Measurements from ENCODE around the gene FLG2. TPM values are rescaled to one million over a fixed set of nuclear protein-coding genes. Genes with fewer than 3 reads are reported as not detected.

FLG2 gene
- total RNA-seq, 1 experiment from 2014 or later: not detected

- intact Hi-C loops (cut with micrococcal nuclease): no loop called here
- Mint-ChIP-seq H3K4me1 (ENCODE audit: insufficient read depth, unreplicated experiment) (no peaks in the 10 kb centered on the region), H3K27ac (ENCODE audit: low read depth, unreplicated experiment) (no peak overlapping the region), H3K9me3 (ENCODE audit: unreplicated experiment) (no peaks in the 10 kb centered on the region), H3K4me3 (ENCODE audit: unreplicated experiment) (no peak overlapping the region), H3K27me3 (ENCODE audit: insufficient read depth, unreplicated experiment) (peaks cover 86% of the 10 kb centered on the region), H3K36me3 (ENCODE audit: insufficient read depth, unreplicated experiment) (no peaks in the 10 kb centered on the region)
- ChIA-PET POLR2A (interaction anchor here (0.7 kb wide), 1 partner anchor 20 kb away, joined by 4 read pairs; no protein-coding TSS in a partner anchor), CTCF (no interaction called here)
- BruUV-seq (replicated peaks): no TSS peak
- DNase-seq (ENCODE audit: unreplicated experiment): no peak
- TF ChIP-seq CTCF (IDR thresholded peaks at IDR 0.05; ENCODE audit: unreplicated experiment): no peak
Measured at GRCh38 chr1:152380932-152381331, 21.1 kb upstream of the FLG2 start.

- Mint-ChIP-seq H3K36me3 (ENCODE audit: insufficient read depth, unreplicated experiment) (no peaks in the 10 kb centered on the region), H3K4me3 (ENCODE audit: unreplicated experiment) (no peak overlapping the region), H3K4me1 (ENCODE audit: insufficient read depth, unreplicated experiment) (no peaks in the 10 kb centered on the region), H3K9me3 (ENCODE audit: unreplicated experiment) (no peaks in the 10 kb centered on the region), H3K27ac (ENCODE audit: low read depth, unreplicated experiment) (no peak overlapping the region), H3K27me3 (ENCODE audit: insufficient read depth, unreplicated experiment) (peaks cover 43% of the 10 kb centered on the region)
- ChIA-PET POLR2A (interaction anchor here (0.6 kb wide), 2 partner anchors 182 to 673 kb away, joined by 3 to 5 read pairs; no protein-coding TSS in a partner anchor), CTCF (interaction anchor here (1.6 kb wide), 1 partner anchor 12 kb away, joined by 4 read pairs; no protein-coding TSS in a partner anchor)
- no peak for DNase-seq (ENCODE audit: unreplicated experiment)
- BruUV-seq (replicated peaks): no TSS peak
- no peak for TF ChIP-seq CTCF (IDR thresholded peaks at IDR 0.05; ENCODE audit: unreplicated experiment)
- intact Hi-C loops (cut with micrococcal nuclease): no loop called here
Measured at GRCh38 chr1:152374451-152374850, 14.6 kb upstream of the FLG2 start.

GRCh38 chr1:152372672-152373071 lies 12.9 kb upstream of the FLG2 start:
- TF ChIP-seq CTCF (IDR thresholded peaks at IDR 0.05; ENCODE audit: unreplicated experiment): no peak
- H3K4me3 Mint-ChIP-seq (ENCODE audit: unreplicated experiment): no peak overlapping the region
- H3K9me3 Mint-ChIP-seq (ENCODE audit: unreplicated experiment): no peaks in the 10 kb centered on the region
- DNase-seq (ENCODE audit: unreplicated experiment): no peak
- ChIA-PET POLR2A (interaction anchor here (1.0 kb wide), 1 partner anchor 8 kb away, joined by 3 read pairs; no protein-coding TSS in a partner anchor), CTCF (no interaction called here)
- no peaks in the 10 kb centered on the region for H3K4me1 Mint-ChIP-seq (ENCODE audit: insufficient read depth, unreplicated experiment)
- H3K27ac Mint-ChIP-seq (ENCODE audit: low read depth, unreplicated experiment): no peak overlapping the region
- BruUV-seq (replicated peaks): no TSS peak
- H3K27me3 Mint-ChIP-seq (ENCODE audit: insufficient read depth, unreplicated experiment): peaks cover 33% of the 10 kb centered on the region
- no peaks in the 10 kb centered on the region for H3K36me3 Mint-ChIP-seq (ENCODE audit: insufficient read depth, unreplicated experiment)
- intact Hi-C loops (cut with micrococcal nuclease): no loop called here

- Mint-ChIP-seq H3K4me3 (ENCODE audit: unreplicated experiment) (no peak overlapping the region), H3K27ac (ENCODE audit: low read depth, unreplicated experiment) (no peak overlapping the region), H3K27me3 (ENCODE audit: insufficient read depth, unreplicated experiment) (peaks cover 13% of the 10 kb centered on the region), H3K4me1 (ENCODE audit: insufficient read depth, unreplicated experiment) (no peaks in the 10 kb centered on the region), H3K9me3 (ENCODE audit: unreplicated experiment) (no peaks in the 10 kb centered on the region), H3K36me3 (ENCODE audit: insufficient read depth, unreplicated experiment) (no peaks in the 10 kb centered on the region)
- ChIA-PET POLR2A (interaction anchor here (0.7 kb wide), 1 partner anchor 9 kb away, joined by 3 read pairs; no protein-coding TSS in a partner anchor), CTCF (interaction anchor here (0.8 to 2.4 kb wide), 6 partner anchors 20 to 182 kb away, joined by 3 to 9 read pairs (median 4); no protein-coding TSS in a partner anchor)
- DNase-seq (ENCODE audit: unreplicated experiment): peak; percentile 34
- no peak for TF ChIP-seq CTCF (IDR thresholded peaks at IDR 0.05; ENCODE audit: unreplicated experiment)
- intact Hi-C loops (cut with micrococcal nuclease): no loop called here
- no TSS peak for BruUV-seq (replicated peaks)
Measured at GRCh38 chr1:152367436-152367835, 7.6 kb upstream of the FLG2 start.
